Measurements from ENCODE around the gene GAL3ST1. TPM values are rescaled to one million over a fixed set of nuclear protein-coding genes. Genes with fewer than 3 reads are reported as not detected.

Gene GAL3ST1
- total and polyA plus RNA-seq, 4 donors = 1.0 to 19.4 (median 1.5) TPM

GRCh38 chr22:30565341-30565740 lies 9.1 kb downstream of the GAL3ST1 start:
- H3K4me3 ChIP-seq (ENCODE audit: low read depth in 1 of 3, low read length in 3 of 3) = no peak overlapping the region
- H3K9ac ChIP-seq (ENCODE audit: low read depth in 1 of 2, low read length in 2 of 2) = no peak overlapping the region
- no peak for DNase-seq (ENCODE audit: low spot score)
- 86% methylated on average over 4 of the region's 4 CpGs for WGBS
- H3K27me3 ChIP-seq (ENCODE audit: control insufficient read depth in 4 of 4, insufficient read depth in 4 of 4, low read length in 3 of 4) = no peaks in the 10 kb centered on the region
- H3K27ac ChIP-seq (ENCODE audit: low read depth in 1 of 2, low read length in 2 of 2) = no peak overlapping the region
- no peaks in the 10 kb centered on the region for H3K4me1 ChIP-seq (ENCODE audit: control insufficient read depth in 4 of 4, insufficient read depth in 4 of 4, low read length in 3 of 4)
- TF ChIP-seq FOXA1 (IDR thresholded peaks at IDR 0.05) = no peak
- no peak for TF ChIP-seq JUND (IDR thresholded peaks at IDR 0.05)
- TF ChIP-seq NR2F2 (IDR thresholded peaks at IDR 0.05) = no peak
- TF ChIP-seq HNF4G (IDR thresholded peaks at IDR 0.05) = no peak
- TF ChIP-seq SP1 (IDR thresholded peaks at IDR 0.05) = no peak
- TF ChIP-seq HNF4A (conservative IDR thresholded peaks at IDR 0.05) = no peak
- no peaks in the 10 kb centered on the region for H3K9me3 ChIP-seq (ENCODE audit: control insufficient read depth in 4 of 4, low read length in 3 of 4)
- H3K36me3 ChIP-seq (ENCODE audit: control insufficient read depth in 4 of 4, insufficient read depth in 3 of 4, low read depth in 1 of 4, low read length in 3 of 4) = no peaks in the 10 kb centered on the region

GRCh38 chr22:30564761-30565119 lies 9.7 kb downstream of the GAL3ST1 start:
- Histone ChIP-seq H3K27me3 (ENCODE audit: control insufficient read depth in 4 of 4, insufficient read depth in 4 of 4, low read length in 3 of 4) (no peaks in the 10 kb centered on the region), H3K9ac (ENCODE audit: low read depth in 1 of 2, low read length in 2 of 2) (no peak overlapping the region), H3K4me3 (ENCODE audit: low read depth in 1 of 3, low read length in 3 of 3) (no peak overlapping the region), H3K9me3 (ENCODE audit: control insufficient read depth in 4 of 4, low read length in 3 of 4) (no peaks in the 10 kb centered on the region), H3K36me3 (ENCODE audit: control insufficient read depth in 4 of 4, insufficient read depth in 3 of 4, low read depth in 1 of 4, low read length in 3 of 4) (no peaks in the 10 kb centered on the region), H3K27ac (ENCODE audit: low read depth in 1 of 2, low read length in 2 of 2) (no peak overlapping the region), H3K4me1 (ENCODE audit: control insufficient read depth in 4 of 4, insufficient read depth in 4 of 4, low read length in 3 of 4) (no peaks in the 10 kb centered on the region)
- TF ChIP-seq FOXA2 (IDR thresholded peaks at IDR 0.05) (no peak), JUND (IDR thresholded peaks at IDR 0.05) (no peak), HNF4A (conservative IDR thresholded peaks at IDR 0.05) (no peak), EGR1 (IDR thresholded peaks at IDR 0.05; ENCODE audit: low read depth in 2 of 2) (no peak), GABPA (IDR thresholded peaks at IDR 0.05 in 1 of 2, conservative IDR thresholded peaks at IDR 0.05 in 1 of 2) (no peak), YY1 (IDR thresholded peaks at IDR 0.05) (no peak), NR2F2 (IDR thresholded peaks at IDR 0.05) (no peak), SP1 (IDR thresholded peaks at IDR 0.05) (no peak)
- DNase-seq (ENCODE audit: low spot score) = no peak
- WGBS = 75% methylated on average over 3 of the region's 3 CpGs

GRCh38 chr22:30564045-30564760 lies 10.3 kb downstream of the GAL3ST1 start:
- 87% methylated on average over 8 of the region's 8 CpGs for WGBS
- Histone ChIP-seq H3K4me3 (ENCODE audit: low read depth in 1 of 3, low read length in 3 of 3) (no peak overlapping the region), H3K9ac (ENCODE audit: low read depth in 1 of 2, low read length in 2 of 2) (no peak overlapping the region), H3K27me3 (ENCODE audit: control insufficient read depth in 4 of 4, insufficient read depth in 4 of 4, low read length in 3 of 4) (no peaks in the 10 kb centered on the region), H3K36me3 (ENCODE audit: control insufficient read depth in 4 of 4, insufficient read depth in 3 of 4, low read depth in 1 of 4, low read length in 3 of 4) (no peaks in the 10 kb centered on the region), H3K27ac (ENCODE audit: low read depth in 1 of 2, low read length in 2 of 2) (no peak overlapping the region), H3K9me3 (ENCODE audit: control insufficient read depth in 4 of 4, low read length in 3 of 4) (no peaks in the 10 kb centered on the region), H3K4me1 (ENCODE audit: control insufficient read depth in 4 of 4, insufficient read depth in 4 of 4, low read length in 3 of 4) (no peaks in the 10 kb centered on the region)
- DNase-seq (ENCODE audit: low spot score) = no peak
- TF ChIP-seq RXRA (IDR thresholded peaks at IDR 0.05) (no peak), EGR1 (IDR thresholded peaks at IDR 0.05; ENCODE audit: low read depth in 2 of 2) (no peak), ATF3 (IDR thresholded peaks at IDR 0.05) (no peak), NR2F2 (IDR thresholded peaks at IDR 0.05) (no peak), JUND (IDR thresholded peaks at IDR 0.05) (no peak), MAX (IDR thresholded peaks at IDR 0.05) (no peak), GABPA (IDR thresholded peaks at IDR 0.05 in 1 of 2, conservative IDR thresholded peaks at IDR 0.05 in 1 of 2) (no peak), RAD21 (IDR thresholded peaks at IDR 0.05) (no peak)

GRCh38 chr22:30562366-30562765 lies 12.1 kb downstream of the GAL3ST1 start:
- WGBS = 89% methylated on average over 6 of the region's 6 CpGs
- H3K9me3 ChIP-seq (ENCODE audit: control insufficient read depth in 4 of 4, low read length in 3 of 4) = no peaks in the 10 kb centered on the region
- H3K36me3 ChIP-seq (ENCODE audit: control insufficient read depth in 4 of 4, insufficient read depth in 3 of 4, low read depth in 1 of 4, low read length in 3 of 4) = no peaks in the 10 kb centered on the region
- no peak overlapping the region for H3K9ac ChIP-seq (ENCODE audit: low read depth in 1 of 2, low read length in 2 of 2)
- no peaks in the 10 kb centered on the region for H3K27me3 ChIP-seq (ENCODE audit: control insufficient read depth in 4 of 4, insufficient read depth in 4 of 4, low read length in 3 of 4)
- no peak for DNase-seq (ENCODE audit: low spot score)
- no peaks in the 10 kb centered on the region for H3K4me1 ChIP-seq (ENCODE audit: control insufficient read depth in 4 of 4, insufficient read depth in 4 of 4, low read length in 3 of 4)
- H3K27ac ChIP-seq (ENCODE audit: low read depth in 1 of 2, low read length in 2 of 2) = no peak overlapping the region
- H3K4me3 ChIP-seq (ENCODE audit: low read depth in 1 of 3, low read length in 3 of 3) = no peak overlapping the region
- TF ChIP-seq EGR1 (IDR thresholded peaks at IDR 0.05; ENCODE audit: low read depth in 2 of 2) (no peak), RAD21 (IDR thresholded peaks at IDR 0.05) (no peak)

All from liver (tissue), 9 donors.